Loucy (cell line): ENCODE measurements around the gene ARRB1.

ENCODE experiments used
- H2AFZ ChIP-seq: fragments of 200-600 bp; sonication (generic); 2 replicates; pipeline ENCODE4 v1.6.0; 2016; ENCODE audit warnings: antibody characterized with exemption, mild to moderate bottlenecking, low read length, moderate library complexity
- H3F3A ChIP-seq: fragments of 200-600 bp; 2 replicates; pipeline ENCODE4 v1.6.0; 2016; ENCODE audit warnings: antibody characterized with exemption, low read depth, mild to moderate bottlenecking
- H3K27me3 ChIP-seq: fragments of 200-600 bp; sonication (generic); 2 replicates; pipeline ENCODE4 v1.6.1; 2014; ENCODE audit warnings: low read length, mild to moderate bottlenecking; ENCODE audit not compliant: insufficient read depth, poor library complexity, severe bottlenecking
- H3K36me3 ChIP-seq: fragments of 200-600 bp; sonication (generic); 2 replicates; pipeline ENCODE4 v1.6.1; 2016; ENCODE audit warnings: low read length; ENCODE audit not compliant: insufficient read depth
- H3K4me1 ChIP-seq: fragments of 200-600 bp; sonication (generic); 2 replicates; pipeline ENCODE4 v1.5.1; 2014; ENCODE audit warnings: low read length, mild to moderate bottlenecking; ENCODE audit not compliant: insufficient read depth, poor library complexity, severe bottlenecking
- H3K4me2 ChIP-seq: fragments of 200-600 bp; sonication (generic); 2 replicates; pipeline ENCODE4 v1.6.0; 2014; ENCODE audit warnings: antibody characterized with exemption, low read length, low read depth, mild to moderate bottlenecking; ENCODE audit not compliant: poor library complexity, severe bottlenecking
- H3K4me3 ChIP-seq: fragments of 200-600 bp; sonication (generic); 2 replicates; pipeline ENCODE4 v1.5.1; 2014; ENCODE audit warnings: low read length, mild to moderate bottlenecking, mixed read lengths; ENCODE audit not compliant: poor library complexity, severe bottlenecking
- H3K79me2 ChIP-seq: fragments of 200-600 bp; sonication (generic); 2 replicates; pipeline ENCODE4 v1.6.1; 2014; ENCODE audit warnings: low read length; ENCODE audit not compliant: insufficient read depth
- H3K9ac ChIP-seq: fragments of 200-600 bp; sonication (generic); 2 replicates; pipeline ENCODE4 v1.6.0; 2014; ENCODE audit warnings: mild to moderate bottlenecking, low read depth, low read length, moderate library complexity; ENCODE audit not compliant: poor library complexity, severe bottlenecking
- H3K9me2 ChIP-seq: fragments of 200-600 bp; sonication (generic); replicated peaks from 2 replicates; pipeline ENCODE4 v1.6.1; 2016; ENCODE audit warnings: low read depth, low read length, mixed read lengths
- H3K9me3 ChIP-seq: fragments of 200-600 bp; sonication (generic); 2 replicates; pipeline ENCODE4 v1.6.1; 2014; ENCODE audit warnings: mild to moderate bottlenecking, antibody characterized with exemption, low read length, low read depth; ENCODE audit not compliant: insufficient read depth
- H4K20me1 ChIP-seq: fragments of 200-600 bp; sonication (generic); 2 replicates; pipeline ENCODE4 v1.6.0; 2014; ENCODE audit warnings: antibody characterized with exemption, low read length, mild to moderate bottlenecking; ENCODE audit not compliant: insufficient read depth, poor library complexity, severe bottlenecking
- EZH2phosphoT487 ChIP-seq: fragments of 200-600 bp; IDR thresholded peaks from 2 replicates; pipeline ENCODE4 v1.6.1; 2018; ENCODE audit warnings: antibody characterized with exemption, mild to moderate bottlenecking, moderate library complexity, borderline replicate concordance
- TF ChIP-seq, protein P1 (sequence below): fragments of 200-600 bp; sonication (generic); conservative IDR thresholded peaks from 2 replicates; pipeline ENCODE4 v1.5.1; 2014; ENCODE audit warnings: mild to moderate bottlenecking, antibody characterized with exemption, low read length

Gene ARRB1

GRCh38 chr11:75245356-75246005, 106.0 kb downstream of the ARRB1 start:
- TF ChIP-seq, protein P1, sequence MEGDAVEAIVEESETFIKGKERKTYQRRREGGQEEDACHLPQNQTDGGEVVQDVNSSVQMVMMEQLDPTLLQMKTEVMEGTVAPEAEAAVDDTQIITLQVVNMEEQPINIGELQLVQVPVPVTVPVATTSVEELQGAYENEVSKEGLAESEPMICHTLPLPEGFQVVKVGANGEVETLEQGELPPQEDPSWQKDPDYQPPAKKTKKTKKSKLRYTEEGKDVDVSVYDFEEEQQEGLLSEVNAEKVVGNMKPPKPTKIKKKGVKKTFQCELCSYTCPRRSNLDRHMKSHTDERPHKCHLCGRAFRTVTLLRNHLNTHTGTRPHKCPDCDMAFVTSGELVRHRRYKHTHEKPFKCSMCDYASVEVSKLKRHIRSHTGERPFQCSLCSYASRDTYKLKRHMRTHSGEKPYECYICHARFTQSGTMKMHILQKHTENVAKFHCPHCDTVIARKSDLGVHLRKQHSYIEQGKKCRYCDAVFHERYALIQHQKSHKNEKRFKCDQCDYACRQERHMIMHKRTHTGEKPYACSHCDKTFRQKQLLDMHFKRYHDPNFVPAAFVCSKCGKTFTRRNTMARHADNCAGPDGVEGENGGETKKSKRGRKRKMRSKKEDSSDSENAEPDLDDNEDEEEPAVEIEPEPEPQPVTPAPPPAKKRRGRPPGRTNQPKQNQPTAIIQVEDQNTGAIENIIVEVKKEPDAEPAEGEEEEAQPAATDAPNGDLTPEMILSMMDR, result peak; percentile 20; the same call in 1 of the 2 replicates
- no peak for TF ChIP-seq EZH2phosphoT487
- Histone ChIP-seq H3K4me3 (no peak overlapping the region), H4K20me1 (no peaks in the 10 kb centered on the region), H3K9me2 (no peaks in the 10 kb centered on the region), H2AFZ (no peak overlapping the region), H3K4me1 (no peaks in the 10 kb centered on the region), H3K4me2 (no peak overlapping the region), H3K9ac (no peak overlapping the region), H3K36me3 (no peaks in the 10 kb centered on the region), H3K27me3 (no peaks in the 10 kb centered on the region), H3K79me2 (no peaks in the 10 kb centered on the region), H3K9me3 (no peaks in the 10 kb centered on the region), H3F3A (no peaks in the 10 kb centered on the region)

DNA sequence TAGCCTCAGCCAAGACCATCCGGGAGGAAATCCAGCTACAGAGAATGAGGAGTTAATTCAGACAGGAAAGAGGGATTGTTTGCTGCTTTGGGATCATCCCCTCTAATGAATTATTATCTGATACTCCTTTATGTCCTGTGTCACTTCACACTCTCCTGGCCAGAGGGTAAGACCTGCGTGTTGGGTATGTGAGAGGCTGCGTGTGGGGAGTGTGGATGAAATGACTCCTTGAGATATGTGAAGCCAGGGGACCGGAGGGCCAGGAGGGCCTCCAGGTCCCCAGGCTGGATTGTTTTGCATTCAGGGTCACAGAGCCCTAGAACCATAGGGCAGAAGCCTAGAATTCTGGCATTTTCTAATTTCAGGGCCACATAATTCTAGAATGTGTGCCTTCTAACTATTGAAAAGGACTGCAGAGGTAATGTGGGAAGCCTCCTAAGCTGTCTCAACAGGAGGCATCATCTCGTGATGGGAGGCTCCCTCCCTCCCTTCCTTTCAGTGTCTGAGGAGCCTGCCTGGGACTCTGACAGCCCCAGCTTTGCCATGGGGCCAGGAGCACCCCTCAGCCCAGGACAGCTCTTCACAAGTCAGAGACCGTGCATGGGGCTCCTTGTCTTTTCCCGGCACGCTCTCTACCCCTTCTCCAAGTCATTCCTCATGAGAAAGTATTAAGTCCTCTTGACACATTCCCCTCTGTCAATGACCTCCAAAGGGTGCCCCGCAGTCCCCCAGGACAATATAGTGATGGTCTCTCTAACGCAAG, 107.2 kb downstream of the ARRB1 start:
- H3K9me2 ChIP-seq, result no peaks in the 10 kb centered on the region
- no peaks in the 10 kb centered on the region for H3K79me2 ChIP-seq
- H3F3A ChIP-seq, result no peaks in the 10 kb centered on the region
- no peaks in the 10 kb centered on the region for H3K4me1 ChIP-seq
- H3K27me3 ChIP-seq, result no peaks in the 10 kb centered on the region
- no peak for TF ChIP-seq EZH2phosphoT487
- TF ChIP-seq, protein P1, result no peak
- no peak overlapping the region for H3K9ac ChIP-seq
- no peak overlapping the region for H2AFZ ChIP-seq
- H4K20me1 ChIP-seq, result no peaks in the 10 kb centered on the region
- H3K4me3 ChIP-seq, result no peak overlapping the region
- no peaks in the 10 kb centered on the region for H3K9me3 ChIP-seq
- no peak overlapping the region for H3K4me2 ChIP-seq
- no peaks in the 10 kb centered on the region for H3K36me3 ChIP-seq

- Histone ChIP-seq H3K27me3 (no peaks in the 10 kb centered on the region), H3K9me3 (no peaks in the 10 kb centered on the region)
- no peak for TF ChIP-seq EZH2phosphoT487
Observed at GRCh38 chr11:75242722-75243600, 108.5 kb downstream of the ARRB1 start.

More at GRCh38 chr11:75242722-75243600, 108.5 kb downstream of the ARRB1 start:
- H3F3A ChIP-seq, result no peaks in the 10 kb centered on the region
- no peak overlapping the region for H2AFZ ChIP-seq
- H3K4me1 ChIP-seq, result no peaks in the 10 kb centered on the region
- H3K9ac ChIP-seq, result no peak overlapping the region
- no peak overlapping the region for H3K4me3 ChIP-seq
- H3K79me2 ChIP-seq, result no peaks in the 10 kb centered on the region
- no peaks in the 10 kb centered on the region for H3K9me2 ChIP-seq
- no peaks in the 10 kb centered on the region for H4K20me1 ChIP-seq
- no peak overlapping the region for H3K4me2 ChIP-seq
- no peaks in the 10 kb centered on the region for H3K36me3 ChIP-seq
